ENCODE measurements around the gene BARHL2.

The BARHL2 gene

GRCh38 chr1:90716552-90717355, at the start of gene BARHL2:
TSS of gene BARHL2 (minus strand) at chr1:90717302. CDS start at chr1:90717195, 107 bp downstream.
- no peak for DNase-seq

- no peak for DNase-seq
These were observed 46.8 kb upstream of the BARHL2 start for GRCh38 chr1:90763930-90764329.

- no peak for DNase-seq
These were observed 46.4 kb upstream of the BARHL2 start for GRCh38 chr1:90763506-90763905.

GRCh38 chr1:90761781-90762589, 44.9 kb upstream of the BARHL2 start:
- no peak for DNase-seq

GRCh38 chr1:90761156-90761555, 44.1 kb upstream of the BARHL2 start:
- DNase-seq = no peak

GRCh38 chr1:90753556-90753955, 36.5 kb upstream of the BARHL2 start:
- no peak for DNase-seq

GRCh38 chr1:90748668-90749067, 31.6 kb upstream of the BARHL2 start:
- DNase-seq = no peak

GRCh38 chr1:90746857-90747256, 29.8 kb upstream of the BARHL2 start:
- no peak for DNase-seq

- DNase-seq = no peak
These were observed 28.9 kb upstream of the BARHL2 start for GRCh38 chr1:90745972-90746371.

- no peak for DNase-seq
These were observed 15.0 kb upstream of the BARHL2 start for GRCh38 chr1:90732136-90732535.

GRCh38 chr1:90731382-90732050, 14.4 kb upstream of the BARHL2 start:
- no peak for DNase-seq

GRCh38 chr1:90730243-90731022, 13.3 kb upstream of the BARHL2 start:
- DNase-seq = no peak

- no peak for DNase-seq
These were observed 12.6 kb upstream of the BARHL2 start for GRCh38 chr1:90729504-90730242.

- no peak for DNase-seq
These were observed 11.6 kb upstream of the BARHL2 start for GRCh38 chr1:90728502-90729287.

- no peak for DNase-seq
These were observed 10.9 kb upstream of the BARHL2 start for GRCh38 chr1:90727917-90728501.

- no peak for DNase-seq
These were observed 9.9 kb upstream of the BARHL2 start for GRCh38 chr1:90726986-90727480.

GRCh38 chr1:90726425-90726985, 9.4 kb upstream of the BARHL2 start:
- DNase-seq = no peak

GRCh38 chr1:90725657-90726424, 8.7 kb upstream of the BARHL2 start:
- DNase-seq = no peak

GRCh38 chr1:90724926-90725656, 8.0 kb upstream of the BARHL2 start:
- DNase-seq = no peak

All from DMS79 (cell line).